ENCODE measurements around the gene LY9.

- TF ChIP-seq POLR2AphosphoS5 (IDR thresholded peaks at IDR 0.05; ENCODE audit: low read depth, low read length) (no peak), POLR2A (IDR thresholded peaks at IDR 0.05; ENCODE audit: low read depth, low read length) (no peak)
Measured at GRCh38 chr1:160747717-160748116, 48.3 kb upstream of the LY9 start.

Measured in GM12892 (cell line).